Effector memory CD8-positive, alpha-beta T cell (primary cell): ENCODE data around the gene TMEM151B.
"Not testable (repeated sequence)": the region's sequence is repeated elsewhere in the genome, so short reads cannot be mapped to it uniquely, and the experiment has no call there.

Experiments
- ATAC-seq: fragments of 150-1000 bp; cut with Tn5 transposase; replicated peaks from 2 replicates; pipeline ENCODE4 v1.10.0; 2021; ENCODE audit warnings: mild to moderate bottlenecking, moderate library complexity
- DNase-seq, 3 experiments: peaks; one replicate each; pipeline ENCODE4 v3.0.0; 2021
- H3K27ac Mint-ChIP-seq, 2 donors: one replicate each; pipeline ENCODE4 v1.8.0; 2022; ENCODE audit warnings: mild to moderate bottlenecking in 2 of 2, mixed read lengths in 2 of 2, moderate library complexity in 2 of 2
- H3K27me3 Mint-ChIP-seq, 2 donors: one replicate each; pipeline ENCODE4 v1.8.0; 2022; ENCODE audit warnings: mixed read lengths in 2 of 2
- H3K36me3 Mint-ChIP-seq: one replicate; pipeline ENCODE4 v1.8.0; 2022; ENCODE audit warnings: mild to moderate bottlenecking, moderate library complexity, mixed read lengths; ENCODE audit not compliant: insufficient read depth
- H3K4me1 Mint-ChIP-seq, 2 donors: one replicate each; pipeline ENCODE4 v1.8.0; 2022; ENCODE audit warnings: low read depth in 2 of 2, mixed read lengths in 2 of 2
- H3K4me3 Mint-ChIP-seq, 2 donors: one replicate each; pipeline ENCODE4 v1.8.0; 2022; ENCODE audit warnings: mild to moderate bottlenecking in 2 of 2, mixed read lengths in 2 of 2, moderate library complexity in 2 of 2
- H3K9me3 Mint-ChIP-seq, 2 donors: one replicate each; pipeline ENCODE4 v1.8.0; 2022; ENCODE audit warnings: mixed read lengths in 2 of 2

TMEM151B gene

DNA sequence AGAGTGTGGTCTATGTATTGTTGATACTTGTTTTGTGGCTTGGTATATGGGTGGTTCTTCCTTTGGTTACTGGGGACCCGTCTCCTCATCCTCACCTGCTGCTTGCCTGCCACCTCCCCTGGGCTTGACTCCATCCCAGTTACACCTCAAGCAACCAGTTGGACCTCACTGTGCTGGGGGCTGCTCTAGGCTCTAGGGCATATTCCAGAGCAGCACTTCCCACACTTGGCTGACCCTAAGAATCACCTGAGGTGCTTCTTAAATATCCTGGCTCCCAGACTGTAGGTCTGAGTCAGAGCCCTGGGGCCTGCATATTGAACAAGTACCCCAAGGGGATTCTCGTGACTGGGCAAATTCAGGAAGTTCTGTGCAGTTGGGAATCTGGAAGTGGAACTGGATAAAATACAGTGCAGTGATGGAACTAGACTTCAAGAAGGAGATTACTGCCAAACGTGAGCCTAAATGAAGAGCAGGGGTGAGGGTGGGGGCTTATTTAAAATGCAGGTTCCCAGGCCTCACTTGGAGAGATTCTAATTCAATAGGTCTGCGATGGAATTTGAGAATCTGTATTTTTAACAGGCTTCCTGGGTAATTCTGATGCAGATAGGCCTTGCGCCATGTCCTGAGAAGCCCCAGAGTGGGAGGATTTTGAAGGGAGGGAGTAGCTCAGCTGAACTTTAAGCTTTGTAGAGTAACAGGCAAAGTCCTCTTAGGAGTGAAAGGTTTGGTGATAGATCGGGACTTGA lies 79.8 kb downstream of the TMEM151B start:
- Mint-ChIP-seq H3K27me3 (peaks cover 4 to 20% of the 10 kb centered on the region in 2 donors), H3K9me3 (no peaks in the 10 kb centered on the region), H3K4me3 (no peak overlapping the region), H3K27ac (no peak overlapping the region), H3K36me3 (no peaks in the 10 kb centered on the region), H3K4me1 (no peaks in the 10 kb centered on the region)
- ATAC-seq = no peak
- no peak for DNase-seq

- H3K4me3 Mint-ChIP-seq, H3K27ac Mint-ChIP-seq, H3K4me1 Mint-ChIP-seq, H3K36me3 Mint-ChIP-seq, ATAC-seq, DNase-seq, H3K9me3 Mint-ChIP-seq: not testable (repeated sequence)
- peaks cover 0 to 15% of the 10 kb centered on the region in 2 donors for H3K27me3 Mint-ChIP-seq
These were observed 80.4 kb downstream of the TMEM151B start for GRCh38 chr6:44350650-44350994.

DNA sequence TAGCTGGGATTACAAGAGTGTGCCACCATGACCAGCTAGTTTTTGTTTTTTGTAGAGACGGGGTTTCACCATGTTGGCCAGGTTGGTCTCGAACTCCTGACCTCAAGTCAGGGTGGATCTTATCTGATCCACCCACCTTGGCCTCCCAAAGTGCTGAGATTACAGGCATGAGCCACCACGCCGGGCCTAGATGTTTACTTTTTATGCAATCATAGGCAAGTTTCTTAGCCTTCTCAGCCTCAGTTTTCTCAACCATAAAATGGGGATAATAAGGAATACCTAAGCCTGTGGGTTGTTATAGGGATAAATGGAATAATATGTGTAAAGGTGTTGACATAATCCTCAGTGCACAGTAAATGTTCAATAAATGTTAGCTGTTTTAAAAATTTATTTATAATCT lies 82.0 kb downstream of the TMEM151B start:
- Mint-ChIP-seq H3K27me3 (peaks cover 12 to 25% of the 10 kb centered on the region in 2 donors), H3K27ac (no peak overlapping the region), H3K4me1 (no peaks in the 10 kb centered on the region), H3K4me3 (no peak overlapping the region), H3K9me3 (no peaks in the 10 kb centered on the region), H3K36me3 (no peaks in the 10 kb centered on the region)
- DNase-seq (no peak), ATAC-seq (no peak)

DNA sequence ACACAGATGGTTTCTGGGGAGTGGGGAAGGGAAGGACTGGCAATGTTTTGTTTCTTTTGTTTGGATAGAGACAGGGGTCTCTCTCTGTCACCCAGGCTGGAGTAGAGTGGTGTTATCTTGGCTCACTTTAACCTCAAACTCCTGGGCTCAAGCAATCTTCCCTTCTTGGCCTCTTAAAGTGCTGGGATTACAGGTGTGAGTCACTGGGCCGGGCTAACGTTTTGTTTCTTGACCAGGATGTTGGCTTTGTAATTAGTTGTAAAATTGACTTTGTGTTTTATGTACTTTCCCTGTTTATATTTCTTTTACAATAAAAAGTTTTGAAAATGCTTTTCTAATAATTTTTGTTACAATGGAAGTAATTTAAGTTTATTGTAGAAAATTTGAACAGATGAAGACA lies 83.1 kb downstream of the TMEM151B start:
- H3K27ac Mint-ChIP-seq = no peak overlapping the region
- H3K9me3 Mint-ChIP-seq = no peaks in the 10 kb centered on the region
- H3K27me3 Mint-ChIP-seq = peaks cover 22 to 35% of the 10 kb centered on the region in 2 donors
- ATAC-seq (no peak), DNase-seq (no peak)
- H3K4me3 Mint-ChIP-seq = no peak overlapping the region
- no peaks in the 10 kb centered on the region for H3K4me1 Mint-ChIP-seq
- H3K36me3 Mint-ChIP-seq = no peaks in the 10 kb centered on the region

- H3K36me3 Mint-ChIP-seq = no peaks in the 10 kb centered on the region
- ATAC-seq = no peak
These were observed 85.4 kb downstream of the TMEM151B start for GRCh38 chr6:44355640-44356039.

GRCh38 chr6:44356487-44356886 lies 86.2 kb downstream of the TMEM151B start:
- DNase-seq = no peak
- Mint-ChIP-seq H3K36me3 (no peaks in the 10 kb centered on the region), H3K4me3 (no peak overlapping the region), H3K27ac (no peak overlapping the region), H3K4me1 (no peaks in the 10 kb centered on the region), H3K27me3 (peaks cover 27 to 29% of the 10 kb centered on the region in 2 donors), H3K9me3 (no peaks in the 10 kb centered on the region)
- ATAC-seq = no peak

More at GRCh38 chr6:44355640-44356039, 85.4 kb downstream of the TMEM151B start:
- no peaks in the 10 kb centered on the region for H3K4me1 Mint-ChIP-seq
- no peak overlapping the region for H3K4me3 Mint-ChIP-seq
- H3K27me3 Mint-ChIP-seq = peaks cover 25 to 27% of the 10 kb centered on the region in 2 donors
- DNase-seq = no peak
- H3K27ac Mint-ChIP-seq = no peak overlapping the region
- H3K9me3 Mint-ChIP-seq = no peaks in the 10 kb centered on the region
